ENCODE data around the gene STK32A. TPM values are rescaled to one million over a fixed set of nuclear protein-coding genes. Genes with fewer than 3 reads are reported as not detected.

Gene STK32A
- total RNA-seq, 1 experiment from 2014 or later = 1.3 TPM

- Histone ChIP-seq H3K18ac (ENCODE audit: insufficient read length, low read depth, low read length) (no peak overlapping the region), H4K8ac (replicated peaks; ENCODE audit: insufficient read length, low read depth, low read length) (no peak overlapping the region), H3K4ac (ENCODE audit: low read depth, low read length) (no peak overlapping the region), H4K5ac (ENCODE audit: insufficient read length, low read depth, low read length) (no peak overlapping the region), H2AK5ac (ENCODE audit: insufficient read length, low read length) (no peak overlapping the region), H3K4me1 (ENCODE audit: insufficient read depth, low read length) (no peaks in the 10 kb centered on the region), H2BK20ac (ENCODE audit: low read depth, low read length, poor library complexity, severe bottlenecking) (no peak overlapping the region), H3K23ac (ENCODE audit: insufficient read length, low read depth, low read length) (no peak overlapping the region), H2BK15ac (ENCODE audit: low read depth, low read length) (no peak overlapping the region), H3K79me2 (ENCODE audit: insufficient read depth, low read length) (no peaks in the 10 kb centered on the region), H3K4me2 (ENCODE audit: insufficient read depth, insufficient read length, low read length) (no peak overlapping the region), H2BK12ac (ENCODE audit: insufficient read length, low read depth, low read length) (no peak overlapping the region), H2BK5ac (ENCODE audit: insufficient read length, low read length) (no peak overlapping the region), H3K9ac (ENCODE audit: extremely low read depth, insufficient read length, low read length) (no peak overlapping the region), H2BK120ac (ENCODE audit: low read depth, low read length, poor library complexity, severe bottlenecking) (no peak overlapping the region), H3K27me3 (ENCODE audit: insufficient read depth, low read length) (no peaks in the 10 kb centered on the region), H3K9me3 (ENCODE audit: control insufficient read depth, low read depth, low read length) (no peaks in the 10 kb centered on the region), H4K20me1 (ENCODE audit: control insufficient read depth, insufficient read depth, insufficient read length) (no peaks in the 10 kb centered on the region), H2AFZ (ENCODE audit: low read length) (peak overlapping the region; percentile 68), H3K14ac (ENCODE audit: insufficient read depth, low read length) (no peak overlapping the region), H3T11ph (ENCODE audit: low read length) (no peak overlapping the region), H3K23me2 (ENCODE audit: insufficient read length, low read depth, low read length, poor library complexity, severe bottlenecking) (no peaks in the 10 kb centered on the region), H3K56ac (ENCODE audit: insufficient read length, low read depth, low read length) (no peak overlapping the region), H4K91ac (ENCODE audit: insufficient read length, low read depth, low read length) (no peak overlapping the region), H3K79me1 (ENCODE audit: insufficient read depth, low read depth, low read length, poor library complexity, severe bottlenecking) (no peaks in the 10 kb centered on the region), H3K27ac (ENCODE audit: insufficient read length, low read depth, low read length) (no peak overlapping the region)
- WGBS (ENCODE audit: extremely low coverage, insufficient read length, low lambda C conversion rate) = no CpG with 5 or more reads among the region's 2 CpGs
- peak; percentile 83 for TF ChIP-seq CTCF (conservative IDR thresholded peaks at IDR 0.05)
- no peaks in the 10 kb centered on the region for H3K9me3 Mint-ChIP-seq
- H3K27ac Mint-ChIP-seq = no peak overlapping the region
- H3K27me3 Mint-ChIP-seq (ENCODE audit: low read depth) = no peaks in the 10 kb centered on the region
- H3K4me1 Mint-ChIP-seq = peaks cover 5 to 6% of the 10 kb centered on the region in 2 experiments
- H3K4me3 Mint-ChIP-seq = no peak overlapping the region
- H3K36me3 Mint-ChIP-seq (ENCODE audit: insufficient read depth in 1 of 3, low read depth in 3 of 3) = no peaks in the 10 kb centered on the region; a peak in 1 of 7 replicates
- no peak for DNase-seq
Measured at GRCh38 chr5:147369742-147370374, 135.0 kb downstream of the STK32A start.

Data from H9 (cell line).